IMR-90 (cell line): ENCODE data around the gene KLHL34.

Experiments
- POLR2A ChIP-seq: IDR thresholded peaks from 2 replicates; pipeline ENCODE4 v1.6.1; 2012; ENCODE audit warnings: mild to moderate bottlenecking, low read depth, low read length
- RAD21 ChIP-seq: IDR thresholded peaks from 2 replicates; pipeline ENCODE4 v1.6.1; 2012; ENCODE audit warnings: low read length, improper control_type of control experiment
- RCOR1 ChIP-seq: IDR thresholded peaks from 2 replicates; pipeline ENCODE4 v1.6.1; 2012; ENCODE audit warnings: mild to moderate bottlenecking, low read length, improper control_type of control experiment; ENCODE audit not compliant: insufficient replicate concordance
- SMC3 ChIP-seq: fragments of 150-350 bp; IDR thresholded peaks from 2 replicates; pipeline ENCODE4 v1.6.1; 2016; ENCODE audit warnings: low read depth, mild to moderate bottlenecking, antibody characterized with exemption, low read length, moderate library complexity
- TF ChIP-seq, protein P1 (sequence below): conservative IDR thresholded peaks from 2 replicates; pipeline ENCODE4 v1.5.1; 2012; ENCODE audit warnings: mild to moderate bottlenecking, low read depth, low read length, improper control_type of control experiment

DNA sequence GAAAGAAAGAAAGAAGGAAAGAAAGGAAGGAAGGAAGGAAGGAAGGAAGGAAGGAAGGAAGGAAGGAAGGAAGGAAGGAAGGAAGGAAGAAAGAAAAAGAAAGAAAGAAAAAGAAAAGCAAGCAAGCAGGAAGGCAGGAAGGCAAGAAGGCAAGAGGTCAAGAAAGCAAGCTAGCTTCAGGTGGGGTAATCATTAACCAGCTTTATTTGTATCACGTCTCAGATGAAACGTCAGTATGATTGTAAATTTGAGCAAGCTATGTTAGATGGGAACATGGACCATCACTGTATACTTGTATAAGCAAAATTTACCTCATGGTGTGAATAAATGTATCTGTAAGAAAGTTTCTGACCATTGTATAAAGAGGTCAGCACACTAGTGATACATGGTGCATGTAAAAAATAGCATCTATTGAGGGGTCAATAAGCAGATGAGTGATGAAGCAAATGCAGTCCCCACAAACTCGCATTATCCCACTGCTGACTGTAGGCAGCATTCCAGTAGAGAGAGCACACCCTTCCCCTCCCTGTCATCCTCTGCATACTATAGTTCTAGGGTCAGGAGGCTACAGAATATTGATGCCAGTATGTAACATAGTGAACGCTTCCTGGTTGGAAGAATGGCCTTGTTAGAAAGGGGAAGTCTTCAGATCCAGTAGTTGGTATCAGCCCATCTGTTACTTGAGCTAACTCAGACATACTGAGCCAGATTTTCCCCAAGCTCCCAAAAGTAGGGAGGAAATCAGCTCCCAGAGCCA is 16.5 kb upstream of the KLHL34 start:
- TF ChIP-seq RCOR1: no peak
- no peak for TF ChIP-seq POLR2A
- TF ChIP-seq, protein P1, sequence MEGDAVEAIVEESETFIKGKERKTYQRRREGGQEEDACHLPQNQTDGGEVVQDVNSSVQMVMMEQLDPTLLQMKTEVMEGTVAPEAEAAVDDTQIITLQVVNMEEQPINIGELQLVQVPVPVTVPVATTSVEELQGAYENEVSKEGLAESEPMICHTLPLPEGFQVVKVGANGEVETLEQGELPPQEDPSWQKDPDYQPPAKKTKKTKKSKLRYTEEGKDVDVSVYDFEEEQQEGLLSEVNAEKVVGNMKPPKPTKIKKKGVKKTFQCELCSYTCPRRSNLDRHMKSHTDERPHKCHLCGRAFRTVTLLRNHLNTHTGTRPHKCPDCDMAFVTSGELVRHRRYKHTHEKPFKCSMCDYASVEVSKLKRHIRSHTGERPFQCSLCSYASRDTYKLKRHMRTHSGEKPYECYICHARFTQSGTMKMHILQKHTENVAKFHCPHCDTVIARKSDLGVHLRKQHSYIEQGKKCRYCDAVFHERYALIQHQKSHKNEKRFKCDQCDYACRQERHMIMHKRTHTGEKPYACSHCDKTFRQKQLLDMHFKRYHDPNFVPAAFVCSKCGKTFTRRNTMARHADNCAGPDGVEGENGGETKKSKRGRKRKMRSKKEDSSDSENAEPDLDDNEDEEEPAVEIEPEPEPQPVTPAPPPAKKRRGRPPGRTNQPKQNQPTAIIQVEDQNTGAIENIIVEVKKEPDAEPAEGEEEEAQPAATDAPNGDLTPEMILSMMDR: no peak
- TF ChIP-seq RAD21: no peak
- no peak for TF ChIP-seq SMC3
